Measurements from ENCODE around the gene HERC4.

- TF ChIP-seq CTCF (IDR thresholded peaks at IDR 0.05) (no peak), ZFX (IDR thresholded peaks at IDR 0.05; ENCODE audit: borderline replicate concordance) (no peak)
These were observed 10.9 kb upstream of the HERC4 start for GRCh38 chr10:68086011-68086410.

Data from 22Rv1 (cell line).